H1 (cell line): ENCODE data around the gene MEIS3. TPM values are rescaled to one million over a fixed set of nuclear protein-coding genes. Genes with fewer than 3 reads are reported as not detected.

ENCODE experiments used
- CTCF ChIA-PET: fragments of 300-600 bp; sonication (Branson Sonifier 250); formaldehyde crosslinking; loops from one replicate; lab custom pipeline; 2021; ENCODE audit not compliant: partially characterized antibody; lab: Charles Lee
- POLR2A ChIA-PET: fragments of 300-600 bp; sonication (Branson Sonifier 250); formaldehyde crosslinking; loops from one replicate; lab custom pipeline; 2021; ENCODE audit warnings: inconsistent platforms; ENCODE audit not compliant: partially characterized antibody; lab: Charles Lee
- DNase-seq, 2 experiments: peaks; one replicate each; pipeline versions ENCODE4 v3.0.0 to v3.0.0-alpha.2; 2010 to 2022; ENCODE audit warnings: low spot score in 2 of 2, low read depth in 1 of 2, mixed read lengths in 1 of 2
- FAIRE-seq: peaks from 2 replicates; lab custom pipeline; 2011; peaks lifted over from hg19 to GRCh38; lab: Jason Lieb, UNC
- H2AFZ ChIP-seq: 2 replicates; pipeline ENCODE4 v1.8.1; 2012; ENCODE audit warnings: low read length, inconsistent platforms
- H2AK5ac ChIP-seq: 2 replicates; pipeline ENCODE4 v1.6.1; 2013; ENCODE audit warnings: low read depth, low read length
- H2BK120ac ChIP-seq: replicated peaks from 2 replicates; pipeline ENCODE3; 2013; ENCODE audit warnings: low read depth, low read length, inconsistent platforms
- H2BK12ac ChIP-seq: 2 replicates; pipeline ENCODE4 v1.6.1; 2013; ENCODE audit warnings: low read depth, low read length
- H2BK15ac ChIP-seq: 2 replicates; pipeline ENCODE4 v1.6.1; 2013; ENCODE audit warnings: low read length
- H2BK20ac ChIP-seq: 2 replicates; pipeline ENCODE4 v1.6.1; 2013; ENCODE audit warnings: low read length
- H2BK5ac ChIP-seq: 2 replicates; pipeline ENCODE4 v1.6.1; 2013; ENCODE audit warnings: low read depth, low read length
- H3K14ac ChIP-seq: 2 replicates; pipeline ENCODE4 v1.6.1; 2013; ENCODE audit warnings: inconsistent platforms; ENCODE audit not compliant: insufficient read length
- H3K18ac ChIP-seq: 2 replicates; pipeline ENCODE4 v1.6.1; 2013; ENCODE audit warnings: low read length; ENCODE audit errors: extremely low read depth
- H3K23ac ChIP-seq: 2 replicates; pipeline ENCODE4 v1.6.1; 2013; ENCODE audit warnings: inconsistent platforms; ENCODE audit not compliant: insufficient read length
- H3K23me2 ChIP-seq: 2 replicates; pipeline ENCODE4 v1.6.1; 2013; ENCODE audit warnings: low read depth, low read length
- H3K27ac ChIP-seq: 2 replicates; pipeline ENCODE4 v1.6.1; 2011; ENCODE audit warnings: low read depth, low read length, inconsistent platforms
- H3K27me3 ChIP-seq, 4 experiments: replicated peaks in 1 of 4; 1 replicate in 1 of 4; 2 replicates in 3 of 4; pipeline versions ENCODE4 v1.6.1 to v1.8.1; 2011 to 2013; ENCODE audit warnings: low read length in 3 of 4, mild to moderate bottlenecking in 3 of 4, inconsistent platforms in 2 of 4, mixed read lengths in 2 of 4, moderate library complexity in 1 of 4; ENCODE audit not compliant: control insufficient read depth in 3 of 4, insufficient read depth in 3 of 4; ENCODE audit errors: extremely low read depth in 1 of 4
- H3K36me3 ChIP-seq, 4 experiments: 2 replicates each; pipeline versions ENCODE4 v1.6.1 to v1.8.1; 2011 to 2013; ENCODE audit warnings: mild to moderate bottlenecking in 4 of 4, low read length in 3 of 4, moderate library complexity in 2 of 4, control low read depth in 1 of 4, inconsistent platforms in 1 of 4; ENCODE audit not compliant: insufficient read depth in 4 of 4, control insufficient read depth in 2 of 4
- H3K4ac ChIP-seq: replicated peaks from 2 replicates; pipeline ENCODE3; 2013; ENCODE audit warnings: low read length, low read depth, mixed read lengths, inconsistent platforms; ENCODE audit not compliant: insufficient read length
- H3K4me1 ChIP-seq, 4 experiments: replicated peaks in 1 of 4; 1 replicate in 1 of 4; 2 replicates in 3 of 4; pipeline versions ENCODE4 v1.6.1 to v1.8.1; 2011 to 2013; ENCODE audit warnings: low read length in 3 of 4, inconsistent platforms in 2 of 4, mixed read lengths in 1 of 4; ENCODE audit not compliant: insufficient read depth in 4 of 4, control insufficient read depth in 3 of 4
- H3K4me2 ChIP-seq, 2 experiments: 2 replicates each; pipeline versions ENCODE4 v1.6.1 to v1.8.1; 2011 to 2013; ENCODE audit warnings: low read depth in 2 of 2, low read length in 2 of 2, control low read depth in 1 of 2, inconsistent platforms in 1 of 2, mild to moderate bottlenecking in 1 of 2; ENCODE audit not compliant: insufficient read depth in 1 of 2
- H3K4me3 ChIP-seq, 4 experiments: fragments of 200-600, 300-600 bp in 1 of 4; sonication (generic), shearing (Covaris generic), sonication (Bioruptor Twin) in 1 of 4; 2 replicates each; pipeline versions ENCODE4 v1.5.1 to v1.8.1; 2011 to 2016; ENCODE audit warnings: low read length in 4 of 4, low read depth in 3 of 4, control low read depth in 2 of 4, inconsistent platforms in 2 of 4, mild to moderate bottlenecking in 2 of 4, mixed read lengths in 1 of 4, moderate library complexity in 1 of 4; ENCODE audit not compliant: insufficient read depth in 2 of 4; ENCODE audit errors: extremely low read depth in 1 of 4
- H3K56ac ChIP-seq: replicated peaks from 2 replicates; pipeline ENCODE3; 2013; ENCODE audit warnings: low read depth, mild to moderate bottlenecking, mixed read lengths, low read length, inconsistent platforms; ENCODE audit not compliant: insufficient read length
- H3K79me1 ChIP-seq: 2 replicates; pipeline ENCODE4 v1.6.1; 2013; ENCODE audit warnings: low read depth, low read length, control low read depth
- H3K79me2 ChIP-seq, 2 experiments: 2 replicates each; pipeline versions ENCODE4 v1.6.1 to v1.8.1; 2012 to 2013; ENCODE audit warnings: low read length in 2 of 2, mild to moderate bottlenecking in 2 of 2, inconsistent platforms in 1 of 2; ENCODE audit not compliant: insufficient read depth in 2 of 2, control insufficient read depth in 1 of 2
- H3K9ac ChIP-seq, 4 experiments: replicated peaks in 1 of 4; 1 replicate in 1 of 4; 2 replicates in 3 of 4; pipeline versions ENCODE4 v1.6.1 to v1.8.1; 2011 to 2013; ENCODE audit warnings: low read depth in 3 of 4, low read length in 3 of 4, control low read depth in 2 of 4, mild to moderate bottlenecking in 2 of 4, moderate library complexity in 2 of 4, inconsistent platforms in 1 of 4; ENCODE audit errors: extremely low read depth in 1 of 4
- H3K9me3 ChIP-seq, 2 experiments: 2 replicates each; pipeline versions ENCODE4 v1.6.1 to v1.8.1; 2012 to 2013; ENCODE audit warnings: mild to moderate bottlenecking in 2 of 2, moderate library complexity in 2 of 2, control low read depth in 1 of 2, inconsistent platforms in 1 of 2, low read depth in 1 of 2, low read length in 1 of 2, mixed read lengths in 1 of 2; ENCODE audit not compliant: insufficient read depth in 2 of 2
- H4K20me1 ChIP-seq, 2 experiments: replicated peaks in 1 of 2; 2 replicates each; pipeline versions ENCODE3 to v1.8.1; 2011 to 2013; ENCODE audit warnings: inconsistent platforms in 2 of 2, low read length in 2 of 2, mild to moderate bottlenecking in 1 of 2; ENCODE audit not compliant: insufficient read depth in 2 of 2, control insufficient read depth in 1 of 2
- H4K5ac ChIP-seq: 2 replicates; pipeline ENCODE4 v1.6.1; 2013; ENCODE audit warnings: low read length, low read depth, mixed read lengths, inconsistent platforms; ENCODE audit not compliant: insufficient read length
- H4K8ac ChIP-seq: 2 replicates; pipeline ENCODE4 v1.8.0; 2013; ENCODE audit warnings: mild to moderate bottlenecking, moderate library complexity, low read length, inconsistent platforms; ENCODE audit not compliant: insufficient read depth; ENCODE audit errors: extremely low read depth
- H4K91ac ChIP-seq: replicated peaks from 2 replicates; pipeline ENCODE3; 2013; ENCODE audit warnings: low read length, mixed read lengths, inconsistent platforms; ENCODE audit not compliant: insufficient read length
- EGR1 ChIP-seq: IDR thresholded peaks from 2 replicates; pipeline ENCODE4 v1.6.1; 2011; ENCODE audit warnings: low read depth, low read length, borderline replicate concordance
- HDAC2 ChIP-seq, 2 experiments: fragments of 300-600 bp in 1 of 2; sonication (generic) in 1 of 2; IDR thresholded peaks; 2 replicates each; pipeline ENCODE4 v1.6.1; 2011 to 2012; ENCODE audit warnings: low read depth in 2 of 2, low read length in 2 of 2, mild to moderate bottlenecking in 2 of 2, moderate library complexity in 2 of 2, borderline replicate concordance in 1 of 2, inconsistent platforms in 1 of 2
- RXRA ChIP-seq: IDR thresholded peaks from 2 replicates; pipeline ENCODE4 v1.6.1; 2011; ENCODE audit warnings: low read depth, mild to moderate bottlenecking, low read length, moderate library complexity; ENCODE audit not compliant: insufficient read depth
- ZNF274 ChIP-seq: IDR thresholded peaks from 2 replicates; pipeline ENCODE4 v1.7.0; 2012; ENCODE audit warnings: low read length, borderline replicate concordance; ENCODE audit errors: extremely low read depth
- WGBS, 2 experiments: shearing (Covaris generic) in 1 of 2; methylation state at CpG; one replicate each; pipeline versions ENCODE4 v1.1.6 to v1.1.7; 2013 to 2015; ENCODE audit warnings: low lambda C conversion rate in 2 of 2, mixed read lengths in 2 of 2, inconsistent platforms in 1 of 2, low coverage in 1 of 2, missing lambda C conversion rate in 1 of 2; ENCODE audit not compliant: insufficient replicate concordance in 2 of 2, insufficient coverage in 1 of 2, insufficient read length in 1 of 2; ENCODE audit errors: extremely low coverage in 1 of 2, missing lambda C conversion rate in 1 of 2; 5-methylcytosine and 5-hydroxymethylcytosine counted together
- polyA plus RNA-seq, 7 experiments: library from polyadenylated mRNA; depleted of rRNA in 3 of 7; stranded (reverse) in 5 of 7; unstranded in 2 of 7; fragments of >200 nt in 5 of 7; fragments of 200-250 nt in 2 of 7; gene quantifications; 1 replicate in 5 of 7; 2 replicates in 1 of 7; 4 replicates in 1 of 7; pipeline versions ENCODE4 v1.2.1 to v1.2.3, GENCODE V29; 2011 to 2013; ENCODE audit warnings: missing spikeins in 2 of 7, mixed read lengths in 2 of 7
- total RNA-seq: library from RNA; stranded (reverse); fragmentation: NEBNext Ultra II Directional; extraction: Animal tissue kit (Norgen Biotek cat#: 25700); gene quantifications from 2 replicates; pipeline ENCODE4 v1.2.1, GENCODE V29; 2021

MEIS3 gene
- total and polyA plus RNA-seq, 2 of the 8 experiments (the other 6 are each of a cell fraction or from before 2014, with no cell fraction given): 24.5 to 28.2 TPM

- FAIRE-seq: no peak
- Histone ChIP-seq H3K27me3 (no peaks in the 10 kb centered on the region), H2BK20ac (no peak overlapping the region), H2AK5ac (no peak overlapping the region), H3K27ac (no peak overlapping the region), H4K5ac (no peak overlapping the region), H4K8ac (no peak overlapping the region; the same call in 1 of the 2 replicates), H3K79me1 (no peaks in the 10 kb centered on the region; the same call in 1 of the 2 replicates), H3K4me1 (no peaks in the 10 kb centered on the region), H4K91ac (no peak overlapping the region), H3K36me3 (peaks cover 31 to 76% (median 64%) of the 10 kb centered on the region in 4 experiments), H2BK12ac (no peak overlapping the region), H3K4me3 (no peak overlapping the region), H3K4ac (no peak overlapping the region), H3K9me3 (no peaks in the 10 kb centered on the region), H2BK120ac (no peak overlapping the region), H2AFZ (no peak overlapping the region), H3K23me2 (no peaks in the 10 kb centered on the region), H3K23ac (no peak overlapping the region), H3K18ac (no peak overlapping the region), H4K20me1 (peaks cover 1 to 21% of the 10 kb centered on the region in 2 experiments), H3K56ac (no peak overlapping the region), H2BK5ac (no peak overlapping the region), H3K79me2 (no peaks in the 10 kb centered on the region), H3K4me2 (no peak overlapping the region), H3K9ac (no peak overlapping the region), H2BK15ac (no peak overlapping the region), H3K14ac (no peak overlapping the region)
- POLR2A ChIA-PET: interaction anchor here (0.5 to 3.1 kb wide), 8 partner anchors 9 to 24 kb away, joined by 3 to 12 read pairs (median 4); no protein-coding TSS in a partner anchor
- CTCF ChIA-PET: interaction anchor here (0.7 to 1.8 kb wide), 4 partner anchors 16 to 54 kb away, joined by 3 to 5 read pairs (median 4); partner anchors contain the start of gene DHX34
- no peak for DNase-seq
- no peak for TF ChIP-seq EGR1
- TF ChIP-seq ZNF274: no peak
- TF ChIP-seq HDAC2 (IDR thresholded peaks at IDR 0.05; ENCODE audit: borderline replicate concordance in 1 of 2, low read depth in 2 of 2, low read length in 2 of 2): no peak
- no peak for TF ChIP-seq RXRA
- 95% methylated on average over 28 of the region's 30 CpGs; no CpG with 5 or more reads in 1 of the 2 experiments for WGBS, 2 experiments
These were observed 44.2 kb downstream of the MEIS3 start for GRCh38 chr19:47374876-47375693.
